NCI-H2107 (cell line): ENCODE data around the gene TMC7.
"Not testable (repeated sequence)": the region's sequence is repeated elsewhere in the genome, so short reads cannot be mapped to it uniquely, and the experiment has no call there.

Experiments
- DNase-seq: peaks from one replicate; lab custom pipeline; 2025; lab: John Stamatoyannopoulos, UW

Gene TMC7

GRCh38 chr16:18984435-18985005 lies 786 bp downstream of the TMC7 start:
- no peak for DNase-seq

GRCh38 chr16:18985256-18985655 lies 1.5 kb downstream of the TMC7 start:
- not testable (repeated sequence) for DNase-seq

- not testable (repeated sequence) for DNase-seq
Observed at GRCh38 chr16:18991731-18992130, 8.0 kb downstream of the TMC7 start.

- DNase-seq, result not testable (repeated sequence)
Observed at GRCh38 chr16:18993531-18993930, 9.8 kb downstream of the TMC7 start.

GRCh38 chr16:18994181-18994580 lies 10.4 kb downstream of the TMC7 start:
- DNase-seq, result not testable (repeated sequence)

- DNase-seq, result not testable (repeated sequence)
Observed at GRCh38 chr16:18995406-18995805, 11.7 kb downstream of the TMC7 start.

GRCh38 chr16:18996536-18996935 lies 12.8 kb downstream of the TMC7 start:
- DNase-seq, result not testable (repeated sequence)

GRCh38 chr16:18997001-18997400 lies 13.3 kb downstream of the TMC7 start:
- DNase-seq, result not testable (repeated sequence)

GRCh38 chr16:18999045-18999393 lies 15.3 kb downstream of the TMC7 start:
- DNase-seq, result no peak

GRCh38 chr16:19001788-19002187 lies 18.1 kb downstream of the TMC7 start:
- DNase-seq, result no peak

- DNase-seq, result no peak
Observed at GRCh38 chr16:19003935-19004334, 20.2 kb downstream of the TMC7 start.

- no peak for DNase-seq
Observed at GRCh38 chr16:19005561-19006445, 22.1 kb downstream of the TMC7 start.

- DNase-seq, result no peak
Observed at GRCh38 chr16:19006446-19007315, 22.9 kb downstream of the TMC7 start.

- no peak for DNase-seq
Observed at GRCh38 chr16:19008245-19009169, 24.8 kb downstream of the TMC7 start.

- no peak for DNase-seq
Observed at GRCh38 chr16:19011169-19011731, 27.5 kb downstream of the TMC7 start.

- DNase-seq, result no peak
Observed at GRCh38 chr16:19014461-19014860, 30.7 kb downstream of the TMC7 start.

- DNase-seq, result no peak
Observed at GRCh38 chr16:19017179-19017578, 33.4 kb downstream of the TMC7 start.

- no peak for DNase-seq
Observed at GRCh38 chr16:19020689-19021088, 37.0 kb downstream of the TMC7 start.

- no peak for DNase-seq
Observed at GRCh38 chr16:19021747-19022146, 38.0 kb downstream of the TMC7 start.

- no peak for DNase-seq
Observed at GRCh38 chr16:19027416-19027815, 43.7 kb downstream of the TMC7 start.

- no peak for DNase-seq
Observed at GRCh38 chr16:19029980-19030379, 46.2 kb downstream of the TMC7 start.
